ENCODE results near the gene SLC13A1.

Gene SLC13A1

GRCh38 chr7:123191132-123191531 lies 8.6 kb downstream of the SLC13A1 start:
- H3K4me3 ChIP-seq (replicated peaks; ENCODE audit: low read depth, low read length): no peak overlapping the region
- no peak for DNase-seq (ENCODE audit: extremely low read depth, insufficient read length)
- H3K36me3 ChIP-seq (ENCODE audit: control insufficient read depth, insufficient read depth, low read length): no peaks in the 10 kb centered on the region
- no peak for TF ChIP-seq CTCF (IDR thresholded peaks at IDR 0.05; ENCODE audit: insufficient read depth, low read length, poor library complexity, severe bottlenecking)
- H3K27me3 ChIP-seq (replicated peaks; ENCODE audit: control insufficient read depth, insufficient read depth, low read length): no peaks in the 10 kb centered on the region

GRCh38 chr7:123190109-123190831 lies 9.5 kb downstream of the SLC13A1 start:
- no peaks in the 10 kb centered on the region for H3K36me3 ChIP-seq (ENCODE audit: control insufficient read depth, insufficient read depth, low read length)
- DNase-seq (ENCODE audit: extremely low read depth, insufficient read length): peak; percentile 72
- no peaks in the 10 kb centered on the region for H3K27me3 ChIP-seq (replicated peaks; ENCODE audit: control insufficient read depth, insufficient read depth, low read length)
- TF ChIP-seq CTCF (IDR thresholded peaks at IDR 0.05; ENCODE audit: insufficient read depth, low read length, poor library complexity, severe bottlenecking): no peak
- H3K4me3 ChIP-seq (replicated peaks; ENCODE audit: low read depth, low read length): no peak overlapping the region

GRCh38 chr7:123185756-123186155 lies 14.0 kb downstream of the SLC13A1 start:
- no peak for DNase-seq (ENCODE audit: extremely low read depth, insufficient read length)
- no peak overlapping the region for H3K4me3 ChIP-seq (replicated peaks; ENCODE audit: low read depth, low read length)
- no peaks in the 10 kb centered on the region for H3K27me3 ChIP-seq (replicated peaks; ENCODE audit: control insufficient read depth, insufficient read depth, low read length)
- no peak for TF ChIP-seq CTCF (IDR thresholded peaks at IDR 0.05; ENCODE audit: insufficient read depth, low read length, poor library complexity, severe bottlenecking)
- H3K36me3 ChIP-seq (ENCODE audit: control insufficient read depth, insufficient read depth, low read length): no peaks in the 10 kb centered on the region

GRCh38 chr7:123184271-123184670 lies 15.5 kb downstream of the SLC13A1 start:
- no peaks in the 10 kb centered on the region for H3K27me3 ChIP-seq (replicated peaks; ENCODE audit: control insufficient read depth, insufficient read depth, low read length)
- DNase-seq (ENCODE audit: extremely low read depth, insufficient read length): no peak
- no peak for TF ChIP-seq CTCF (IDR thresholded peaks at IDR 0.05; ENCODE audit: insufficient read depth, low read length, poor library complexity, severe bottlenecking)
- H3K4me3 ChIP-seq (replicated peaks; ENCODE audit: low read depth, low read length): no peak overlapping the region
- no peaks in the 10 kb centered on the region for H3K36me3 ChIP-seq (ENCODE audit: control insufficient read depth, insufficient read depth, low read length)

- H3K4me3 ChIP-seq (replicated peaks; ENCODE audit: low read depth, low read length): no peak overlapping the region
- no peak for DNase-seq (ENCODE audit: extremely low read depth, insufficient read length)
- H3K36me3 ChIP-seq (ENCODE audit: control insufficient read depth, insufficient read depth, low read length): no peaks in the 10 kb centered on the region
- TF ChIP-seq CTCF (IDR thresholded peaks at IDR 0.05; ENCODE audit: insufficient read depth, low read length, poor library complexity, severe bottlenecking): no peak
- no peaks in the 10 kb centered on the region for H3K27me3 ChIP-seq (replicated peaks; ENCODE audit: control insufficient read depth, insufficient read depth, low read length)
These were observed 16.3 kb downstream of the SLC13A1 start for GRCh38 chr7:123183431-123183830.

GRCh38 chr7:123177442-123177841 lies 22.3 kb downstream of the SLC13A1 start:
- Histone ChIP-seq H3K4me3 (replicated peaks; ENCODE audit: low read depth, low read length) (no peak overlapping the region), H3K36me3 (ENCODE audit: control insufficient read depth, insufficient read depth, low read length) (no peaks in the 10 kb centered on the region), H3K27me3 (replicated peaks; ENCODE audit: control insufficient read depth, insufficient read depth, low read length) (no peaks in the 10 kb centered on the region)
- DNase-seq (ENCODE audit: extremely low read depth, insufficient read length): no peak
- TF ChIP-seq CTCF (IDR thresholded peaks at IDR 0.05; ENCODE audit: insufficient read depth, low read length, poor library complexity, severe bottlenecking): no peak

Measured in GM06990 (cell line).